ENCODE results near the gene DLG5.

Gene DLG5

DNA sequence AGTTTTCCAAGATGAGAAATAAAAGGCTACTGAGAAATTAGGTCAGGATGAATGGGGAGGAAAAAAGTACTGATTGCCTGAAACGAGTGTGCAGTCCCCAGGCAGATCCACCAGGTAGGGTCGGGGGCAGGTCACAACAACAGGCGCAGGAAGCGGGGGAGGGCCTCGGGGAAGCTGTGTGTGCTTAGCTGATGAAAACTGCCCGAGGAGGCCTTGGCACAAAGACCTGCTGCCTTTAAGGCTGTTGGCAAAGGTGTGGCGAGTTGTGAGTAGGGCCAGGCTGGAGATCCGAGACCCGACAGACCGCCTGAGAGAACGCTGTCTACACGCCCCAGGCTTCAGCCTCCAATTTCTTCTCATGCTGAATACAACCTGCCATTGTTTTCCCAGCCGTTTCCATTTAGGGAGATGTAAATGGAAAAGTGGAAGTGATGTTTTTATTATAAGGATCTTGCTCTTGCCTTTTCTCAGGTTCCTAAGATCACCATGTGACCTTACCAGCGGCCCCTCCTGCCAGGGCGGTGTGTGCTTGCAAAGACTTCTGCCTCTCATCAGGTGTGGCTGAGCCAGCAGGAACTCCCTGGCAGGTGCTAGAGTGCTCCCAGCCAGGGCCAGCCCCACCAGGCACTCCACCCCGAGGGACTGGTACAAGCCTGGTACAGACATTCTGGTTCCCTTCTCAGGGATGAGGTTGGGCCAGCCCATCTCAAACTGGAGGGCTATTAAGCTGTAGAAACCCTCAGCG, 60.8 kb downstream of the DLG5 start:
- Histone ChIP-seq H3K9ac (ENCODE audit: low read depth, low read length) (no peak overlapping the region), H3K9me3 (ENCODE audit: control insufficient read depth, insufficient read depth, low read length) (no peaks in the 10 kb centered on the region), H3K4me1 (ENCODE audit: insufficient read depth, low read length) (peaks cover 29% of the 10 kb centered on the region), H3K36me3 (ENCODE audit: insufficient read depth, low read length) (no peaks in the 10 kb centered on the region)

DNA sequence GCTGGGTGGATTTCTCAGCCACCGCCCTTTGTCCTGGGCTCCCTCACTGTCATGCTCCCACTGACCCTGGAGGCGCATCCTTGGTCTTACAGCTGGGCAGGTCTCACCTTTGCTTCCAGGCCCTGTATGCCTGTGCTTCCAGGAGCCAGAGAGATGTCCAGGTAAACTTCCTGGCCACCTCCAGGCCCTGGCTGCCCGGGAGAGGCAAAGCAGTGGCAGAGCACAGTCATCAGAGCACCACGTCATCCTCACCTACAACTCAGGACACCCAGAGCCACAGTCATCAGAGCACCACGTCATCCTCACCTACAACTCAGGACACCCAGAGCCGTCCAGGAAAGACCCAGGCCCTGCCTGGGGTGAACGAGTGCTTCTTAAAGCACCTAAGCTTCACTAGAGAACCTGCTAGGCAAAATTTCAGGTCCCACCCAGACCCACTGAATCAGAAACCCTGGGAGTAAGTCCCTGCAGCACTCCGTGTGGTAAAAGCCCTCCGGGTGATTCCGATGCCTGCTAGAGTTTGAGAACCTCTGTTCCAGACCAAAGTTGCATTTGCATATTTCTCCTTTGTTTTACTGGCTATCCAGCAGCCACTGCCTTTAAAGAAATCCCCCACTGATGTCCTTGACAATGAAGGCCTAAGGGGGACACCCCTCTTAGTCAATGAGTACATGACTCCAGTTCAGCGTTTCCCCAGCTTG, 62.3 kb downstream of the DLG5 start:
- H3K36me3 ChIP-seq (ENCODE audit: insufficient read depth, low read length), result no peaks in the 10 kb centered on the region
- no peaks in the 10 kb centered on the region for H3K9me3 ChIP-seq (ENCODE audit: control insufficient read depth, insufficient read depth, low read length)
- H3K4me1 ChIP-seq (ENCODE audit: insufficient read depth, low read length), result peaks cover 29% of the 10 kb centered on the region
- H3K9ac ChIP-seq (ENCODE audit: low read depth, low read length), result no peak overlapping the region

DNA sequence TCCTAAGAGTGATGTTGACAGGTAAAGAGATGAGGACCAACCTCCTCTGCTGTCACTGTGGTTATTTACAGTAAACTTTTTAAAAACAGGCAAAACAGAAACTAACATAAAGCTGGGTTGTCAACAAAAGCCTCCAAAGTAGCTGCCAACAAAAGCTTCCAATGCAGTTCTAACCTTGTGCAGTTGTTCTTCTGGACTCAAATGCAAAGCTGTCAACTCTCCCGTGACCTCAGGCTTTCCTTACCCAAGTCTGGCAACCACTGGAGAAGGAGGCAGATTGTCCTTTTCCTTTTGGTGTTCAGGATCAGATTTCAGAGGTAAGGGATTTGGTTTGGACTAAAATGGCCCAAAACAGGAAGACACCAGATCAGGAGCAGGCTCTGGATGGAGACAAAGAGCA, 63.1 kb downstream of the DLG5 start:
- Histone ChIP-seq H3K9ac (ENCODE audit: low read depth, low read length) (no peak overlapping the region), H3K9me3 (ENCODE audit: control insufficient read depth, insufficient read depth, low read length) (no peaks in the 10 kb centered on the region), H3K4me1 (ENCODE audit: insufficient read depth, low read length) (peaks cover 28% of the 10 kb centered on the region), H3K36me3 (ENCODE audit: insufficient read depth, low read length) (no peaks in the 10 kb centered on the region)

DNA sequence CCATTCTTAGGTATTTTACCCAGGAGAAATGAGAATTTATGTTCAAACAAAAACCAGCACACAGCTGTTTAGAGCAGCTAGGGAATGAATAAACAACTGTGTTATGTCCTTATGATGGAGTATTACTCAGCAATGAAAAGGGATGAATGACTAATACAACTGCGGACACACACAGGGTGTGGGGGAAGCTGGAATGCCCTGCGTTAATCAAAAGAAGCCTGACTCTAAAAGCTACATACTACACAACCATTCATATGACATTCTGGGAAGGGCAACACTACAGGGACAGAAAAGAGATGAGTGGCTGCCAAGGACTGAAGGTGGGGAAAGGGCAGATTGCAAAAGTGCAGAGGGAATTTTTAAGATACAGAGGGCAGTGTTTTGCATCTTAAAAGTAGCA, 64.0 kb downstream of the DLG5 start:
- Histone ChIP-seq H3K4me1 (ENCODE audit: insufficient read depth, low read length) (peaks cover 22% of the 10 kb centered on the region), H3K36me3 (ENCODE audit: insufficient read depth, low read length) (no peaks in the 10 kb centered on the region), H3K9ac (ENCODE audit: low read depth, low read length) (no peak overlapping the region), H3K9me3 (ENCODE audit: control insufficient read depth, insufficient read depth, low read length) (no peaks in the 10 kb centered on the region)

DNA sequence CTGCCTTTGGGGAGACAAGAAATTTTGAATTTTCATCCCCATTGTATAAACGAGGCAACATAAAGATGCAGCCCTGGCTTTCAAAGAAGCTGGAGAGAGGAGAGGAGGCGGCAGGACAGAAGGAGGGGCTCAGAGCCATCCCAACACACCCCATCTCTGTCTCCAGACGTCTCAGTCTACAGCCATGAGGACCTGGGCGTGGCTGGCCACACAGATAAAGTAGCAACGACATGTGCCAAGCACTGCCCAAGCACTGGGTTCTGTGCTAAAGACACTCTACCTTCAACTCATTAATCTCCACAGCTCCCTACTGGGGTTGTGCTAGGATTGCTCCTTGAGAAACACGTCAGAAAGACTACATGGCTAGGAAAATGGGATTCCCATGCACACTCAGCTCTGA, 65.2 kb downstream of the DLG5 start:
- Histone ChIP-seq H3K9me3 (ENCODE audit: control insufficient read depth, insufficient read depth, low read length) (no peaks in the 10 kb centered on the region), H3K4me1 (ENCODE audit: insufficient read depth, low read length) (peaks cover 15% of the 10 kb centered on the region), H3K36me3 (ENCODE audit: insufficient read depth, low read length) (no peaks in the 10 kb centered on the region), H3K9ac (ENCODE audit: low read depth, low read length) (no peak overlapping the region)

DNA sequence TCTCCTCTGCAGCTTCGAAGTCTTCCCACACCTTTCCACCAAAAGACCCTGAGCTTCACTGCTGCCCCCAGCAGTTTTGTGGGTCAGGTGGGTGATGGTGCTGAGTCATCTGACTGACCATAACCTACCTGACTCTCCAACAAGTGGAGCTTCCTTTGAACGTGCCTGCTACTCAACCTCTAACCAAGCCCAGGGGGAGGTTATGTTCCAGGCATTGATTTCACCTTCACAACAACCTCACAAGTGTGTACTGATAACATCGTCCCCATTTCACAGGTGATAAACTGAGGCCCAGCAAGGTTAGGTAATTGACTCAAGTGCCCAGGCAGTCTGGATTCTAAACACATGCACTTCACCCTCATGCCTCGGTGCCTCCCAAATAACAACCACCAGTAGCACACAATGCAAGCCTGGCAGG, 66.7 kb downstream of the DLG5 start:
- no peak overlapping the region for H3K9ac ChIP-seq (ENCODE audit: low read depth, low read length)
- peaks cover 8% of the 10 kb centered on the region; the same call in 1 of the 2 replicates for H3K4me1 ChIP-seq (ENCODE audit: insufficient read depth, low read length)
- H3K36me3 ChIP-seq (ENCODE audit: insufficient read depth, low read length), result no peaks in the 10 kb centered on the region
- H3K9me3 ChIP-seq (ENCODE audit: control insufficient read depth, insufficient read depth, low read length), result no peaks in the 10 kb centered on the region

DNA sequence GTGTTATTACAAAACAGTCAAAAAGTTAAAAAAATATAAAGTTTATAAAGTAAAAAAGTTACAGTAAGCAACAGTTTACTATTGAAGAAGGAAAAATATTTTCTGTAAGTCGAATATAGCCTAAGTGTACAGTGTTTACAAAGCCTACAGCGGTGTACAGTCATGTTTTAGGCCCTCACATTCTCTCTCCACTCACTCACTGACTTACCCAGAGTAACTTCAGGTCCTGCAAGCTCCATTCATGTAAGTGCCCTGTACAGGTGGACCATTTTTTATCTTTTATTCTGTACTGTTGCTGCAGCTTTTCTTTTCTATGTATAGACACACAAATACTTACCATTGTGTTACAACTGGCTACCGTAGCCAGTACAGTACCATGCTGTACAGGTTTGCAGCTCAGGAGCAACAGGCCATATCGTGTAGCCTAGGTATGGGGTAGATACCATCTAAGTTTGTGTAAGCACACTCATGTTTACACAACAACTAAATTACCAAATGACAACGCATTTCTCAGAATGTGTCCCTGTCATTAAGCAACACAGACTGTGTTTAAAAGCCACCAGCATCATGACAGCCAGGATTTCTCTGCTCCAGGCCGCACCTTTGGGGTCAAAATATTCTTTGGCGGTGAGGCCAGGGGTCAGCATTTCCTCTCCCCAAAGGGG, 67.2 kb downstream of the DLG5 start:
- Histone ChIP-seq H3K9me3 (ENCODE audit: control insufficient read depth, insufficient read depth, low read length) (no peaks in the 10 kb centered on the region), H3K36me3 (ENCODE audit: insufficient read depth, low read length) (no peaks in the 10 kb centered on the region), H3K4me1 (ENCODE audit: insufficient read depth, low read length) (0 out of 2 replicates have a peak, but pooled peaks cover 3% of the 10 kb centered on the region), H3K9ac (ENCODE audit: low read depth, low read length) (no peak overlapping the region)

DNA sequence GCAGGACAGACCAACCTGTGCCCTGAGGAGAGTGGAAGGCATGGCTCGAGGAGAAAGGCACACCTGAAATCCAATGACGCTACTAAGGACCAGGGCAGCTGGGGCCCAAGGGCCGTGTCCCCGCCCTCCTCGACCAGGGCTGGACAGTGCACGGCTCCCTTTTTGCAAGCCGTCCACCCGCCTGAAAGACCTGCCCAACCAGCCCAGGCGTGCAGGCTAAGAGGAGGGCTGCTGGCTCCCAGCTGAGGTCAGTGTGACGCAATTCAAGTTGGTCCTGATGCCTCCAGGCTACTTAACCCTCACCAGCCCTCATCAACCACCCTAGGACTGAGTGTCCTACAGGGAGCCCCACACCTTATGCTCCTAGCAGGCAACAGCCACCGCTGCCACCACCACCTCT, 69.3 kb downstream of the DLG5 start:
- Histone ChIP-seq H3K9me3 (ENCODE audit: control insufficient read depth, insufficient read depth, low read length) (no peaks in the 10 kb centered on the region), H3K4me1 (ENCODE audit: insufficient read depth, low read length) (0 out of 2 replicates have a peak, but pooled peaks cover 3% of the 10 kb centered on the region), H3K36me3 (ENCODE audit: insufficient read depth, low read length) (no peaks in the 10 kb centered on the region), H3K9ac (ENCODE audit: low read depth, low read length) (no peak overlapping the region)

DNA sequence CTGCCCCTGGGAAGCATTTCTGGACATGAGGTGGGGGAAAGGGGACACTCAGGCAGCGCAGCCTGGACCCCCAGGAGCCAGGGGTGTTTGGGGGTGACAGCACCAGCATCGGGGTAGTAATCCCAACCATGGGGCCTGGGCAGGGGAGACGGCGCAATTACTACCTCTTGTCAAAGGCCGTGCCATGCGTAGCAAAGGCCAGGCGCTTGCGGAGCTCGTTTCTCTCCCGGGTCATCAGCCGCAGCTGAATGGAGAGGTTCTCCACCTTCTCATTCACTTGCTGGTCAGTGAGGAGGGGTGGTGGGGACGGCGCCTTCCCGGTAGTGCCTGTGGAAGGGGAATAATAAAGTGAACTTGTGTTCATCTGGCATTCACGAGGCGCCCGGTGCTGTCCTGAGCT, 70.0 kb downstream of the DLG5 start:
- Histone ChIP-seq H3K9me3 (ENCODE audit: control insufficient read depth, insufficient read depth, low read length) (no peaks in the 10 kb centered on the region), H3K4me1 (ENCODE audit: insufficient read depth, low read length) (peaks cover 8% of the 10 kb centered on the region; the same call in 1 of the 2 replicates), H3K9ac (ENCODE audit: low read depth, low read length) (no peak overlapping the region), H3K36me3 (ENCODE audit: insufficient read depth, low read length) (no peaks in the 10 kb centered on the region)

DNA sequence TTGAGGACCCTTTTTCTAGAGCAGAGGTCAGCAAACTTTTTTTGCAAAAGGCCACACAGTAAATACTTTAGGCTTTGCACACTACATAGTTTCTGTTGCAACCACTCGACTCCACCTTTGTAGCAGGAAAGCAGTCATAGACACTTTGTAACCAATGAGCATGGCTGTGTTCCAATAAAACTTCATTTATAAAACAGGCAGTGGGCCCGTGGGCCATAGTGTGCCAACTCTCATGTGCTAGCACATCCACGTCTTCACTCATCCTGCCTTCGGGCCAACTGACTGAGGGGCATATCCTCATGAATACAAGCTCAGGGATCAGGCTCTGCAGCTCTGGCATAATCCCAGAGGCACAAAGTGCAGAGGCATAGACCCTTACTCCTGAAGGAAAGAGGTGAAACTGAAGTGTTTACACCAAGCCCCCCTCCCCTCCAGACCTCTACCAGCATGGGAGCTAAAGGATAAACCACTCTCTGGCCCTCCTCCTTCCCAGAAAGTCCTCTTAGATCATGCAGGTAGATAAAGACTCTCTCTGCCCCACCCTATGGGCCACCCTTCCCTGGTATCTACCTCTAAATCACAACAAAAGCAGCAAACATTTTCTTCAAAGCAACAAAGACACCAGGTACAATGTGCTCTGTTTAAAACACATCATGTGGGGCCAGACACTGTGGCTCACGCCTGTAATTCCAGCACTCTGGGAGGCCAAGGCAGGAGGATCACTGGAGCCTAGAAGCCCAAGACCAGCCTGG, 71.0 kb downstream of the DLG5 start:
- Histone ChIP-seq H3K4me1 (ENCODE audit: insufficient read depth, low read length) (peaks cover 10% of the 10 kb centered on the region; the same call in 1 of the 2 replicates), H3K36me3 (ENCODE audit: insufficient read depth, low read length) (no peaks in the 10 kb centered on the region), H3K9ac (ENCODE audit: low read depth, low read length) (no peak overlapping the region), H3K9me3 (ENCODE audit: control insufficient read depth, insufficient read depth, low read length) (no peaks in the 10 kb centered on the region)

DNA sequence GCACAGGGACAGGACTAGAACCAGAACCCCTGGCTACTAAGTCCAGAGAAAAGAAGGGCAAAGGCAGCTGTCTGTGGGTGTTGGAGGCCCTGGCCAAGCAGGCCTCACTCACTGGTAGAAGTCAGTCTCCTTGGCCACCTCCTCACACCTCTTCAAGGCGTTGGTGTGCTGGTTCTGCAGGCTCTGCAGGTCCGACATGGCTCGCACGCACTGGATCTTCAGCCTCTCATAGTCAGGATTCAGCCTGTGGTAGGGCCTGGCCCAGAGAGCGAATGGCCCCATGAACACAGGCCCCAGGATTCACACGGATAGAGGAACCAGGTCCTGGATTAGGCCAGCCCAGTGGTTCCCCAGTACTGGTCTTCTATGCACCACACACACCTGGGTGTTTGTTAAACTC, 72.4 kb downstream of the DLG5 start:
- no peaks in the 10 kb centered on the region for H3K36me3 ChIP-seq (ENCODE audit: insufficient read depth, low read length)
- H3K4me1 ChIP-seq (ENCODE audit: insufficient read depth, low read length), result peaks cover 11% of the 10 kb centered on the region
- no peaks in the 10 kb centered on the region for H3K9me3 ChIP-seq (ENCODE audit: control insufficient read depth, insufficient read depth, low read length)
- no peak overlapping the region for H3K9ac ChIP-seq (ENCODE audit: low read depth, low read length)

DNA sequence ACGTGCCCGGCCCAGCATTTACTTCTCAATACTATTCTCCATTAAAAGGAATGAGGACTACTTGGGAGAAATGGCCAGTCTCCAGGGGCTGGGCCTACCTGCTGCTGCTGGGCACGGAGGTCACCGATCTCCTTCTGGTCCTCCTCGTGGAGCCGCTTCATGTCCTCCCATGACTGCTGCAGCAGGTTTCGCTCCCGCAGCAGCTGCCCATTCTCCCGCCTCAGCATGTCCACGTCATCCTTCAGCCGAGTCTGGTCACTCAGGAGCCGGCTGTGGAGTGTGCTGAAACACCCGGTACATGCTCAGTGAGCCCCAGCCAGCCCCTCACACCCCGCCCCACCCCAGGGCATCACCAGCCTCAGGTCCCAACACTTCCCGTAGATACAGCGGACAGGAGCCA, 73.3 kb downstream of the DLG5 start:
- no peaks in the 10 kb centered on the region for H3K36me3 ChIP-seq (ENCODE audit: insufficient read depth, low read length)
- H3K4me1 ChIP-seq (ENCODE audit: insufficient read depth, low read length), result peaks cover 11% of the 10 kb centered on the region
- no peaks in the 10 kb centered on the region for H3K9me3 ChIP-seq (ENCODE audit: control insufficient read depth, insufficient read depth, low read length)
- no peak overlapping the region for H3K9ac ChIP-seq (ENCODE audit: low read depth, low read length)

DNA sequence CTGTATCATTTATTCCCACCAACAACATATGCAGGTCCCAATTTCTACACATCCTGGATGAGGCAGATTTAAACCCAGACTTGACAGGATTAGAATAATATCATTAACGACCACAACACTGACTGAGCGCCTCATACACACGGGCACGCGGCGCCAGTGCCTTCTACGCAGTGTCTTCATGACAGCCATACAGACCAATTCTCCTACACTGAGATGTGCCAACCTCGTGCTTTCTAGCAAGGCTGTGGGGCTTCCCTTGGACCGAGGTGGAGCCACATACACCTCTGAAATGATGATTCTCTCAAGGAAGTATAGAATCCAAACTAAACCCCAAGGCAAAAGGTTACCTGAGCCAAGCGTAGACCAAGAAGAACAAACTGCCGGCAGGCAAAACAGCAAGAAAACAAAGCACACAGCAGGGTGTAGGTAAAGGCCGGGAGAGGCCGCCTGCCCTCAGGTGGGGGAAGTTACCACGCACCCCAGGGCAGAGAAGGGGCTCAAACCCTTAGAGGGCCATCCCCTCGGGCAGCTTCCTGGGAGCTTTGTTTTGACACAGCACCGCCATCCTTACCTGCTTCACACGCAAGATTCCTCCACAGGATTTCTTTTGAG, 75.8 kb downstream of the DLG5 start:
- H3K9me3 ChIP-seq (ENCODE audit: control insufficient read depth, insufficient read depth, low read length), result no peaks in the 10 kb centered on the region
- H3K4me1 ChIP-seq (ENCODE audit: insufficient read depth, low read length), result peaks cover 13% of the 10 kb centered on the region
- H3K9ac ChIP-seq (ENCODE audit: low read depth, low read length), result no peak overlapping the region
- no peaks in the 10 kb centered on the region for H3K36me3 ChIP-seq (ENCODE audit: insufficient read depth, low read length)

Data from ES-I3 (cell line).